Tibial nerve (tissue), 4 donors: Measurements from ENCODE around the gene RPL5. TPM values are rescaled to one million over a fixed set of nuclear protein-coding genes. Genes with fewer than 3 reads are reported as not detected.

Source experiments
- DNase-seq, 2 donors: peaks; one replicate each; pipeline ENCODE4 v3.0.0-alpha.2; 2019; ENCODE audit warnings: low spot score in 2 of 2
- H3K27ac ChIP-seq, 4 donors: fragments of 200-600 bp; sonication (generic) in 3 of 4; one replicate each; pipeline ENCODE4 v1.5.1; 2017 to 2019; ENCODE audit warnings: mild to moderate bottlenecking in 1 of 4
- H3K27me3 ChIP-seq, 2 donors: fragments of 200-600 bp; sonication (generic) in 1 of 2; one replicate each; pipeline versions ENCODE4 v1.5.1 to v1.6.0; 2017 to 2019
- H3K36me3 ChIP-seq, 3 donors: fragments of 200-600 bp; sonication (generic); one replicate each; pipeline ENCODE4 v1.5.1; 2018 to 2019
- H3K4me1 ChIP-seq, 4 donors: fragments of 200-600 bp; sonication (generic) in 3 of 4; one replicate each; pipeline ENCODE4 v1.5.1; 2017 to 2019
- H3K4me3 ChIP-seq, 4 donors: fragments of 200-600 bp; sonication (generic) in 3 of 4; one replicate each; pipeline ENCODE4 v1.5.1; 2017 to 2019; ENCODE audit warnings: mild to moderate bottlenecking in 1 of 4, moderate library complexity in 1 of 4
- H3K9me3 ChIP-seq, 4 donors: fragments of 200-600 bp; sonication (generic) in 3 of 4; one replicate each; pipeline ENCODE4 v1.5.1; 2017 to 2019
- EP300 ChIP-seq, 2 donors: sonication (generic); formaldehyde crosslinking; IDR thresholded peaks; one replicate each; pipeline ENCODE4 v1.6.1; 2017; ENCODE audit warnings: antibody characterized with exemption in 2 of 2, mild to moderate bottlenecking in 1 of 2
- POLR2A ChIP-seq, 2 donors: fragments of 450-650 bp; IDR thresholded peaks; one replicate each; pipeline ENCODE4 v1.6.1; 2017; ENCODE audit warnings: antibody characterized with exemption in 2 of 2, mild to moderate bottlenecking in 2 of 2, moderate library complexity in 2 of 2
- WGBS, 2 donors: methylation state at CpG; one replicate each; pipeline ENCODE4 v1.1.5; 2018; 5-methylcytosine and 5-hydroxymethylcytosine counted together
- total RNA-seq, 4 donors: library from RNA; depleted of rRNA; stranded (reverse); fragments of >200 nt; gene quantifications; one replicate each; pipeline ENCODE4 v1.1.0, GENCODE V29; 2016
- TF ChIP-seq, protein P1 (sequence below), 5 experiments: fragments of 200-600 bp in 3 of 5; fragments of 450-650 bp in 2 of 5; sonication (generic) in 3 of 5; IDR thresholded peaks; one replicate each; pipeline ENCODE4 v1.5.1; 2016 to 2019; ENCODE audit warnings: antibody characterized with exemption in 5 of 5, mild to moderate bottlenecking in 3 of 5, moderate library complexity in 2 of 5

Gene RPL5
- total RNA-seq, 4 donors from 2014 or later = 1,387 to 1,574 (median 1,436) TPM

DNA sequence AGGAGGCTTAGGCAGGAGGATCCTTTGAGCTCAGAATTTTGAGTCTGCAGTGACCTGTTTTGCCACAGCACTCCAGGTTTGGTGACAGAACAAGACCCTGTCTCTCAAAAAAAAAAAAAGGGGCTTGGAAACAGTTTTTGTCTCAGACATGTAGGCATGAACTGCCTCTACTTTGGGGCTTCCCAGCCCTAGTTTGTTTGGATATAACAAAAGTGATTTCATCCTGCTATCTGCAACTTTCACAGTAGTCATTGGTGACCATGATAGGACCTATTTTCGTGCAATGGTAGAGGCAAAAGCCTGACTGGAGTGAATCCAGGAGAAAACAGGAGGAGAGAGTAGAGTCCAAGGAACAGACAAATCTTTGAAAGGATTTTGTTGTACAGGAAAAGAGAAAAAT lies 26.6 kb upstream of the RPL5 start:
- Histone ChIP-seq H3K27me3 (no peaks in the 10 kb centered on the region), H3K4me1 (peaks cover 0 to 23% (median 2%) of the 10 kb centered on the region in 4 donors), H3K27ac (peak overlapping the region in 2 of 4 donors; percentile 47 to 67), H3K4me3 (no peak overlapping the region), H3K36me3 (no peaks in the 10 kb centered on the region), H3K9me3 (no peaks in the 10 kb centered on the region)
- no peak for DNase-seq
- TF ChIP-seq EP300 (IDR thresholded peaks at IDR 0.05) = no peak
- TF ChIP-seq POLR2A (IDR thresholded peaks at IDR 0.05) = no peak
- TF ChIP-seq, protein P1, sequence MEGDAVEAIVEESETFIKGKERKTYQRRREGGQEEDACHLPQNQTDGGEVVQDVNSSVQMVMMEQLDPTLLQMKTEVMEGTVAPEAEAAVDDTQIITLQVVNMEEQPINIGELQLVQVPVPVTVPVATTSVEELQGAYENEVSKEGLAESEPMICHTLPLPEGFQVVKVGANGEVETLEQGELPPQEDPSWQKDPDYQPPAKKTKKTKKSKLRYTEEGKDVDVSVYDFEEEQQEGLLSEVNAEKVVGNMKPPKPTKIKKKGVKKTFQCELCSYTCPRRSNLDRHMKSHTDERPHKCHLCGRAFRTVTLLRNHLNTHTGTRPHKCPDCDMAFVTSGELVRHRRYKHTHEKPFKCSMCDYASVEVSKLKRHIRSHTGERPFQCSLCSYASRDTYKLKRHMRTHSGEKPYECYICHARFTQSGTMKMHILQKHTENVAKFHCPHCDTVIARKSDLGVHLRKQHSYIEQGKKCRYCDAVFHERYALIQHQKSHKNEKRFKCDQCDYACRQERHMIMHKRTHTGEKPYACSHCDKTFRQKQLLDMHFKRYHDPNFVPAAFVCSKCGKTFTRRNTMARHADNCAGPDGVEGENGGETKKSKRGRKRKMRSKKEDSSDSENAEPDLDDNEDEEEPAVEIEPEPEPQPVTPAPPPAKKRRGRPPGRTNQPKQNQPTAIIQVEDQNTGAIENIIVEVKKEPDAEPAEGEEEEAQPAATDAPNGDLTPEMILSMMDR (IDR thresholded peaks at IDR 0.05) = no peak
- 95 to 98% methylated on average over 1 of the region's 1 CpG for WGBS, 2 donors

DNA sequence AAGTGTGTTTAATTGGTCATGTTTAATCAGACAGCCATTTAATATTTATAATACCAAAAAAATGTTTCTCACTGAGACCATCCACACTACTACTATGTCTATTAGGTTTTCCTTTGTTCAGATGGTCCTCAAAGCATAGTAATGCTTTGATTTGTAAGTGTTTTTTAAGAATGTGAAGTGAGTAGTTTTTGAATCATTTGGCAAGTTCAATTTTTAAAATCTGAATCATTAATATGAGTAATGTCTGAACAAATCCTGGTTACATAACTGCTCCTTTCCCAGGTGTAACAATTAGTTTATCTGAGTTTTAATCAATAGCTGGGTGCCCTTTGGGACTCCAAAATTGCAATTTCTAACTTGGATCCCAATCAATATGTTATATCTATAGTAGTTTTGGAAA lies 23.5 kb upstream of the RPL5 start:
- TF ChIP-seq POLR2A (IDR thresholded peaks at IDR 0.05) = no peak
- TF ChIP-seq EP300 (IDR thresholded peaks at IDR 0.05) = no peak
- TF ChIP-seq, protein P1 (IDR thresholded peaks at IDR 0.05) = no peak
- no peaks in the 10 kb centered on the region for H3K9me3 ChIP-seq

DNA sequence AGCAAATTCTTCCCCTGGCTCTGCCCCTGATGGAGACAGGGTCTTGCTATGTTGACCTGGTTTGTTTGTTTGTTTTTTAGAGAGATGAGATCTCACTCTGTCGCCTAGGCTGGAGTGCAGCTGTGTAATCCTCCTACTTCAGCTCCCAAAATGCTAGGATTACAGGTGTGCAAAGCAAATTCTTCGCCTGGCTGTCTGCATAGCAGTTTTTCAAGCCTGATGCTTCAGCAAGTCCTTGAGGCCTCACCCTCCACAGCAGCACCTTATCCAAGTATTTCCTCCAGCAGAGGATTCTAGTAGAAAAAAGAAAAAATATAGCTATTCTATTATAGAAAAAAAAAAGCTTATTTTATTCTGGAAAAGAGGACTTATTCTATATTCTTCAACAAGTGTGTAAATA lies 15.1 kb upstream of the RPL5 start:
- DNase-seq = no peak
- Histone ChIP-seq H3K4me3 (no peak overlapping the region), H3K27me3 (no peaks in the 10 kb centered on the region), H3K27ac (no peak overlapping the region), H3K9me3 (no peaks in the 10 kb centered on the region), H3K4me1 (no peaks in the 10 kb centered on the region), H3K36me3 (no peaks in the 10 kb centered on the region)
- TF ChIP-seq, protein P1 (IDR thresholded peaks at IDR 0.05) = no peak
- no peak for TF ChIP-seq POLR2A (IDR thresholded peaks at IDR 0.05)
- no peak for TF ChIP-seq EP300 (IDR thresholded peaks at IDR 0.05)
- WGBS, 2 donors = 59 to 60% methylated on average over 2 of the region's 2 CpGs

More for the DNA sequence above, 23.5 kb upstream of the RPL5 start:
- no peak for DNase-seq
- H3K36me3 ChIP-seq = no peaks in the 10 kb centered on the region
- no peak overlapping the region for H3K27ac ChIP-seq
- no peaks in the 10 kb centered on the region for H3K27me3 ChIP-seq
- H3K4me1 ChIP-seq = peaks cover 0 to 16% (median 2%) of the 10 kb centered on the region in 4 donors
- no peak overlapping the region for H3K4me3 ChIP-seq

DNA sequence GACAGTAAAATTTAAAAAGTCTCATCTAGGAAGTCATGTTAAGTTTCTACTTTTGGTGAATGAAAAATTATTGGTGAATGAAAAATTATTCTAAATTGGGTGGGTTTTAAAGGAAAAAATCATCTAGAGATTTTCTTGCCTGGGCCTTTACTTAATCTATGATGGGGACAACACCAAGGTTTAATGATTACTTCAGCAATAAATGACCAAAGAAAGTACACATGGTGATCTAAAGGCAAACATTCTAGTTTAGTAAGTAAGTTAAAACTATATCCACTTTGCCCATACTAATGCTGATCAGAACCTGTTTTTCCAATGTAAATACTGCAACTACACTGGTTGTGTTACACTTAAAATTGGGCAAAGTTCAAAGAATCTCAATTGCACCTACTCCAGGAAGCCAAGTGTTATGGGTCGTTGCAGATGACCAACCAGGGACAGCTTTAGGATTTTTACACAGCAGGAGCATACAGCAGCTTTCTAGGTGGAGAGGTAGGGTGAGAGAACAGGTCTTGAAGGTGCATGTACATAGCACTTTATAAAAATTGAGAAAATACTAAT lies 14.6 kb upstream of the RPL5 start:
- 58 to 73% methylated on average over 1 of the region's 1 CpG for WGBS, 2 donors
- H3K4me1 ChIP-seq = no peaks in the 10 kb centered on the region
- H3K36me3 ChIP-seq = no peaks in the 10 kb centered on the region
- TF ChIP-seq POLR2A (IDR thresholded peaks at IDR 0.05) (no peak), EP300 (IDR thresholded peaks at IDR 0.05) (no peak)
- TF ChIP-seq, protein P1 (IDR thresholded peaks at IDR 0.05) = no peak
- no peaks in the 10 kb centered on the region for H3K27me3 ChIP-seq
- H3K27ac ChIP-seq = no peak overlapping the region
- no peaks in the 10 kb centered on the region for H3K9me3 ChIP-seq
- no peak for DNase-seq
- H3K4me3 ChIP-seq = no peak overlapping the region

DNA sequence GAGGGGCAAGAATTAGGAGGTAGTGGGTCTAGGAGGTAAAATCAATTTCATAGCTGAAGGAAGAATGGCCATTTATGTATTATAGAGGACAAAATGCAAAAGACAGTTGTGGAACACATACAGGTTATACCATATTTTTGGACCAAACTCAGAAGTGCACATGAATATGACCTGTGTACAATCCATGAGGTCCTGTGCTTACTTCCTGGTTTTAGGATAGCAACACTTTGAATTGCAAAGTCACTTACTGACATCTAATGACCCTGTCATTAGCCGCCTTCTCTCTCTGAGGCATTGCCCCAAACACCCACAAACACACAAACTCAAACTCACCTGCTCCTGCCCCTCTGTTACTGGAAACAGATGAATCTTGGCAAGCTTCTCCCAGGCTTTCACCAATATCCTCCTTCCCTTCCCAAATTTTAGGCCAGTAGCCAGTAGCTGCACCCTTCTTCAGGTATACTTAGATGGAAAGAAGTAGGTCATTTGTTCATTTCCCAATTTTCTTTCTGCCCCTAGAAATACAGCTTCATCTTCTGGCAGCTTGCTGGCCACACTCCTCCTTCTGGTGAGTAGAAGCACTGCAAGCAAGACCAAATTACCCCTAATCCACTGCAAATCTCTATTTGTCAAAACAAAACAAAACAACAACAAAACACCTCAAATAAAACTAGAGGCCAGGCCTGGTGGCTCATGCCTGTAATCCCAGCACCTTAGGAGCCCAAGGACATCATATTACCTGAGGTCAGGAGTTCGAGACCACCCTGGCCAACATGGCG lies 13.7 kb upstream of the RPL5 start:
- Histone ChIP-seq H3K4me3 (no peak overlapping the region), H3K27ac (no peak overlapping the region), H3K4me1 (no peaks in the 10 kb centered on the region), H3K36me3 (no peaks in the 10 kb centered on the region), H3K9me3 (no peaks in the 10 kb centered on the region), H3K27me3 (no peaks in the 10 kb centered on the region)
- TF ChIP-seq EP300 (IDR thresholded peaks at IDR 0.05) (no peak), POLR2A (IDR thresholded peaks at IDR 0.05) (no peak)
- TF ChIP-seq, protein P1 (IDR thresholded peaks at IDR 0.05) = peak; percentile 55 to 61 (median 56)
- DNase-seq = peak in 1 of 2 donors; percentile 20
- WGBS, 2 donors = 93 to 98% methylated on average over 3 of the region's 3 CpGs
